ENCODE data around the gene FCN2.

The FCN2 gene

GRCh38 chr9:134888603-134889190 lies 8.1 kb downstream of the FCN2 start:
- no peak for DNase-seq (ENCODE audit: low spot score)

- no peak for DNase-seq (ENCODE audit: low spot score)
These were observed 9.0 kb downstream of the FCN2 start for GRCh38 chr9:134889386-134890154.

GRCh38 chr9:134890155-134890495 lies 9.5 kb downstream of the FCN2 start:
- DNase-seq (ENCODE audit: low spot score): no peak

- DNase-seq (ENCODE audit: low spot score): no peak
These were observed 10.4 kb downstream of the FCN2 start for GRCh38 chr9:134891053-134891452.

- no peak for DNase-seq (ENCODE audit: low spot score)
These were observed 11.1 kb downstream of the FCN2 start for GRCh38 chr9:134891713-134892112.

- no peak for DNase-seq (ENCODE audit: low spot score)
These were observed 11.6 kb downstream of the FCN2 start for GRCh38 chr9:134892221-134892620.

GRCh38 chr9:134892820-134893420 lies 12.3 kb downstream of the FCN2 start:
- no peak for DNase-seq (ENCODE audit: low spot score)

GRCh38 chr9:134894136-134894860 lies 13.7 kb downstream of the FCN2 start:
- DNase-seq (ENCODE audit: low spot score): no peak

- DNase-seq (ENCODE audit: low spot score): no peak
These were observed 14.5 kb downstream of the FCN2 start for GRCh38 chr9:134895097-134895496.

- DNase-seq (ENCODE audit: low spot score): no peak
These were observed 14.9 kb downstream of the FCN2 start for GRCh38 chr9:134895567-134895907.

GRCh38 chr9:134895908-134896833 lies 15.6 kb downstream of the FCN2 start:
- DNase-seq (ENCODE audit: low spot score): no peak

GRCh38 chr9:134896834-134897583 lies 16.4 kb downstream of the FCN2 start:
- no peak for DNase-seq (ENCODE audit: low spot score)

- DNase-seq (ENCODE audit: low spot score): no peak
These were observed 17.1 kb downstream of the FCN2 start for GRCh38 chr9:134897584-134898170.

GRCh38 chr9:134898319-134898718 lies 17.7 kb downstream of the FCN2 start:
- no peak for DNase-seq (ENCODE audit: low spot score)

- no peak for DNase-seq (ENCODE audit: low spot score)
These were observed 18.6 kb downstream of the FCN2 start for GRCh38 chr9:134899168-134899567.

GRCh38 chr9:134899818-134900217 lies 19.2 kb downstream of the FCN2 start:
- DNase-seq (ENCODE audit: low spot score): no peak

GRCh38 chr9:134902936-134903335 lies 22.3 kb downstream of the FCN2 start:
- no peak for DNase-seq (ENCODE audit: low spot score)

GRCh38 chr9:134908524-134909309 lies 28.1 kb downstream of the FCN2 start:
- no peak for DNase-seq (ENCODE audit: low spot score)

GRCh38 chr9:134909511-134910481 lies 29.2 kb downstream of the FCN2 start:
- no peak for DNase-seq (ENCODE audit: low spot score)
